NCI-H128 (cell line): Measurements from ENCODE around the gene GSKIP.

Experiments used
- DNase-seq: peaks from one replicate; lab custom pipeline; 2025; ENCODE audit not compliant: unreplicated experiment; lab: John Stamatoyannopoulos, UW

GSKIP gene

DNA sequence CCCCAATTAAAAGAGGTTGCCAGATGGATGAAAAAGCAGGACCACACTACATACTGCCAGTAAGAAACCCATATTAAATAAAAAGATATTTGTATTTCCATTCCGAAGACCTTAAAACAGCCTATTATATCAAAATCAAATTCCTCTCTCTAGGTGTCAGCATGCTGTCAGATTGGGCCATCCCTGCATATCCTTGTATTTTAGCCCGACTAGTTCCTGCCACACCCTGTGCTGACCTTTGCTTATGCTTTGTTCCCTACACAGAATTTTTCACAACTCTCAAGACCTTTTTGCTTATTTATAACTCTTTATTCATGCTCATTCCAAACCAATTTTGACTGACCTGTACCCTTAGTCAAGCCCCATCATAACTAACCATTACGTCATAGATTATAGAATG is 12.8 kb downstream of the GSKIP start:
- DNase-seq, result no peak

DNA sequence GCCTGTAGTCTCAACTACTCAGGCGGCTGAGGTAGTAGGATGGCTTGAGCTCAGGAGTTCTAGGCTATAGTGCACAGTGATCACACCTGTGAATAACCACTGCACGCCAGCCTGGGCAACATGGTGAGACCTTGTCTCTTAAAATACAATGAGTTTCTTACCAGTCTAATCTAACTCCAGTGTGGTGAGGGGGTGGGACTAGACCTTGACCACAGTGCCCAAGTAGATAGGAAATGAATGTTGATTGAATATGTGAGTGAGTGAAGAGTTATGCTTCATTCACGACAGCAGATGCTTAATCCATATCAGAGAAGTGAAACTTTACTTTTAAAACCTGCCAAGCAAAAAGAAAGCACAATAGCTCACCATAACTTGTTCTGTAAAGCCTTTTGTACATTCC is 17.4 kb downstream of the GSKIP start:
- no peak for DNase-seq

DNA sequence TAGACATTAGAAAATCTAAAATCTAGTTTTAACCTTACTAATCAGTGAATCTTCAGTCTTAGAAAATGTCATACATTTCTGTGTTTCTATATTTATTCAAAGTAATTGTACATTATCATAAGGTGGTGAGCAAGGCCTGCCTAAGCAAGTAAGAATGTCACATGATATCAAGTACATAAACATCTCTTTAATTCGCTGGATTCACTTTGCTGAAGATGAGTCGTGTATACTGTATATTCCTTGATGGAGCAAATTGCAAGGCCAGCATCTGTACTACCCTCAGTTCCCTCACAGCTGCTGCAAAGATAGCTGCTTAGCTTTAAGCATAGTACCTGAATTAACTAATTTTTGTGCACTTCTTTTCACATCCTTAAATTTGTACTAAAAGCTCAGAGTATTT is 20.1 kb downstream of the GSKIP start:
- DNase-seq, result no peak

DNA sequence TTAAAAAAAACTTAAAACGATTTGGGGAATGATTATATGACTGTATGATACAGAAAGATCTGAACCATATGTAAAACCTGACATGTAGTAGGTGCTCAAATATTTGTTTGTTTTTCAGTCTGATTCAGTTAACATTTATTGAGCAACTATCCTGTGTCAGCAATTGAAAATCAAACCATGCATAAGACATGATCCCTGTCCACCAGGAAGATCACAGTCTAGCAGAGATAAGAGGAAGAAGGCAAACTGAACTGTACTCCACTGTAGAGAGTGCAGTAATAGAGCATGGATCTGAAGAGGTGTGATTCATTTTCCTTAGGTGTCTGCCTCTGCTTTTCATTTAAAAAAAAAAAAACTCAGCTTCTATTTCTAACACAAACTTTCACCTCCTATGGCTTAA is 20.7 kb downstream of the GSKIP start:
- no peak for DNase-seq

DNA sequence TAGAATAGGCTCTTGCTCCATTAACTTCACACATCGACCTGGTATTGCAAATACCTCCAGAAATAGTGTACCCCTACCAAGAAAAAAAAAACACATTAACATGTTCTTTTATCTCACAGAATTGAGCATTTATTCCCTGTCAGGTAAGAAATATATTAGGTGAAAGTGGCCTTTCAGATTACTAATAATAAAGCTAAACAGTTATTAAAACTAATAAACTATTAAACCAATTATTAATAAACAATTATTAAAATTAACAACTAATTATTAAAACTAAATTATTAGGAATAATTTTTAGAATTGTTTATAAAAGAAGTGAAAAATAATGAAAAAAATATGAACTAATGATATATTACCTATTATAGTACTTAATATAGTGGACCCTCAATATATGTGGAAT is 21.4 kb downstream of the GSKIP start:
- no peak for DNase-seq

DNA sequence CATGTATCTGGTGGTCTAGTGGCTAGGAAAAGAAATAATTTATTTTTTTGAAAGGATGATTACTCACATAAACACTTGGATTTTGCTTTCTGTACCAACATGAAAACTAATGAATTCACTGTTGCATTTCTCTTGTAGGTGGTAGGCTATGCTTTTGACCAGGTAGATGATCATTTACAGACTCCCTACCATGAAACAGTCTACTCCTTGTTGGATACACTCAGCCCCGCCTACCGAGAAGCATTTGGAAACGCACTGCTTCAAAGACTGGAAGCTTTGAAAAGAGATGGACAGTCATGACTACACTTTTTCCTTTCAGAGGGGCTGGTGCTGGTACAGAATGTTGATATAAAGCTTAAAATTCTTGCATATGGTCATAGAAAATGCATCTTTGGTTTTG is 22.1 kb downstream of the GSKIP start:
- DNase-seq, result no peak

DNA sequence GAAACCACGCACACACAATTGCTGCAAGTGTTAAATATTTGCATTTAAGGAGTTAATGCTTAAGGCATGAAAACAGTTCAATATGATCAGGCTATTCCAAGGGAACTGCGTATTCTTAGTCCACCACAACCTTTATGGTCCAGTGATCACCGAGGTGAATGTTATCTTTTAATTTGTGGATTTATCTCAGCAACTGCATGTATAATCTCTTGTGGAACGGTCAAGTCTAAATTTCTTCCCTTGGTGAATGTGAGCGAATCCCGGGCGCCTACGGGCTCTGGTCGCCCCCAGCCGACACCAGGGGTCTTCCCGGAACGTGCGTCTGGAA is 27.6 kb downstream of the GSKIP start:
- DNase-seq, result no peak

DNA sequence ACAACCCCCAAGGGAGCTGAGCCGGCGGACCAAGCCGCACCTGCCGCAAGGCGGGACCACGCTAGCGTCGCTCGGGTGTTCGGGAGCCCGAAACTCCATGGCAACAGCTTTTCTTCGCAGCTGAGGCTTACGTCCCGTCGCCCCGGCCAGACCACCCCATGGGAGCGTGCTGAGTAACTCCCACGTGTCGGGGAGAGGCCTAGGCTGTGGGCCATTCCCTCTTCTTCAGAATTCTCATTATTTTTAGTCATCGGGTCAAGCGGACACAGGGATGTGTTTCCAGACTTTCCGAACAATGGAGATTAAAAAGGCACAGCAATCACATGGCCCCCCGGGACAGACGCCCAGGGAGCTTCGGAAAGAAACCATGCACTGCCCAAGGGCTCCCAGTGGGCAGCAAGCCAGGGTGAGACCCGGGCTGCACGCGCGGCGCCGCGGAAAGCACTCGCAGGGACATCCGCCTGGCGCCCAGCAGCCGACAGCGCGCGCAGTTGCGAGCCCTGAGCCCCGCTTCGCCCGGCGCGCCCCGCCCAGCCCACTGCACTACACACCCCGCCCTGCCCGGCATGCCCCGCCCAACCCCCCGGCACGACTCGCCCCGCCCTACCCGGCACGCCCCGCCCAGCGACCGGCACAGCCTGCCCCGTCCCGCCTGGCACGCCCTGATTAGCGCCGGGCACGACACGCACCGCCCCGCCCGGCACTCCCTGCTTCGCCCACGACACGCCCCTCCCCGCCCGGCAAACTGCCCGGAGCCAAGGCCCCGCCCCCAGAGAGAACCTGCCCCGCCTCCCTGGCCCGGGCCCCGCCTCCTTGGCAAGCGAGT is 28.2 kb downstream of the GSKIP start:
- peak; percentile 90 for DNase-seq

DNA sequence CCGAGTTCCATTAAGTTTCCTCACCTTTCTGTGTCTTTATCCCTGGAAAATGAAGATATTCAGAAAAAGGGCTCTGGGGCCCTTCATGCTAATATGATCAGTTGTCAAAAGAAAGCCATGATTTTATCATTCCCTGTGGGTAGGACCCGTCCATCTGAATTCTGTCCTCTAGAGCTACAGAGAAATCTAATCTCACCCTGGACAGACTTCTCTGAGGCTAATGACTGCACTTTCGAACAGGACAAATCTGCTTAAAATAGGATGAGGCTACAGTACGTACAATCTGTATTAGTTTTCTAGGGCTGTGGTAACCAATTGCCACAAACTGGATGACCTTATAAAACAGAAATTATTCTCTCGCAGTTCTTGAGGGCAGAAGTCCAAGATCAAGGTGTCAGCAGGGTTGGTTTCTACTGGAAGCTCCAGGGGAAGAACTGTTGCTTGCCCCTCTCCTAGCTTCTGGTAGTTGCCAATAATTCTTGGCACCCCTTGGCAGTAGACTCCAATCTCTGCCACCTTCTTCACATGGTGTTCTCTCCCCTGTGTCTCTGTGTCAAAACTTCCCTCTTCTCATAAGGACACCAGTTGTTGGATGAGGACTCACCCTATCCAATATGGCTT is 29.9 kb downstream of the GSKIP start:
- DNase-seq, result no peak

DNA sequence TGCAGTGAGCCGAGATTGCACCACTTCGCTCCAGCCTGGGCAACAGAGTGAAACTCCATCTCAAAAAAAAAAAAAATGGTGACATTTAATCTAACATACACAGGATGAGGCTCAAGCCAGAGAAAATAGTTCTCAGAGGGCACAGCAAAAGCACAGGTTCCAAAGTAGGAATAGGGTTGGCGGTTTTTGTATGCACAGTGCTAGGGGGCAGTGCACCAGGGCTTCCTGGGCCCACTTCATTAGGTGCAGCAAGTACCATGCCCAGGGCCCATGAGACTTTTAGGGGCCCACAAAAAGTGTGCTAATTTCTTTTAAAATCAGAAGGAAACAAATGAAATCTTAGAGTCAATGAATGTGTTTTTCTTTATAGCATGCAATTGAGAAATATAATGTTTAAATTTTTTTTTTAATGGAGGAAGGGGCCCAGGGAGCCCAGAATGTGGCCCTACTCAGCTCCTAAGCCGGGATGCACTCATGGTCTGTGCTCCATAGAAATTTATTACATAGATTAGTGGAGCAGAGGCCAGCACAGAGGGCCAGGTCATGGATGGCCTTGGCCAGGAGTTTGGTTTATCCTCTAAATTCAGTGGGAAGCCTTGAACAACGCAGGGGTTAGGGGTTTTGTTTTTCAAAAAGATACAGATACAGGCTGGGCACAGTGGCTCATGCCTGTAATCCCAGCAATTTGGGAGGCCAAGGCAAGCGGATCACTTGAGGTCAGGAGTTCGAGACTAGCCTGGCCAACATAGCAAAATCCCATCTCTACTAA is 30.9 kb downstream of the GSKIP start:
- no peak for DNase-seq

DNA sequence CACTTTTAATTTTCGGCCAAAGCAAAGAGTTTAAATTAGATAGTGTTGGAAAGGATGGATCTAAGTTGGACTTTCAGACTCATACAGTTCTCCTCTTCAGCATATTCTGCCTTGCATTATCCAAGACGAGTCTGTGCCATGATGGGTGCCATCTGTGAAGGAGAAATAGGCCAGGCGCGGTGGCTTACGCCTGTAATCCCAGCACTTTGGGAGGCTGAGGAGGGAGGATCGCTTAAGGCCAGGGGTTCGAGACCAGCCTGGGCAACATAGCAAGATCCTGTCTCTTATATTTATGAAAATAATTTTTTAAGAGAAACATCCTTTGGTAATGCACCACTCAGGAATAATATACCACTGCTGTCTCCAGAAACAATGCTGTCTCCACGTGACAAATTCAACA is 35.1 kb downstream of the GSKIP start:
- no peak for DNase-seq

DNA sequence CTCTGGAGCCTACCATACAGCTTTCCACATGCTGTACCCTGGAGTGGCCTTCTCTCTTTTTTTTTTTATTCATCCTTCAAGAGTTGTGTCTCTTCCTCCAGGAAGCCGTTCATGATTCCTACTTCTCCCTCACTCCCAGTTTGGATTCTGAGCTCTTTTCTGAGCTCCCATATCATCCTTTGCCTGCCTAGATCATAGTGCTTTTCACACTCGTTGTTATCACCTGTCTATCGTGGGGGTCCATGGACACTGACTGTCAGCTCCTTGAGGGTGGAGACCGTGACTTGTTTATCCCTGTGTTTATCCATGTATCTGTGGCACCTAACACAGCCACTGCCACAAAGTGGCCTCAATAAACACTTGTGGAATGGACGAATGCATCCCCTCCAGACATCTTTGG is 35.6 kb downstream of the GSKIP start:
- DNase-seq, result no peak

DNA sequence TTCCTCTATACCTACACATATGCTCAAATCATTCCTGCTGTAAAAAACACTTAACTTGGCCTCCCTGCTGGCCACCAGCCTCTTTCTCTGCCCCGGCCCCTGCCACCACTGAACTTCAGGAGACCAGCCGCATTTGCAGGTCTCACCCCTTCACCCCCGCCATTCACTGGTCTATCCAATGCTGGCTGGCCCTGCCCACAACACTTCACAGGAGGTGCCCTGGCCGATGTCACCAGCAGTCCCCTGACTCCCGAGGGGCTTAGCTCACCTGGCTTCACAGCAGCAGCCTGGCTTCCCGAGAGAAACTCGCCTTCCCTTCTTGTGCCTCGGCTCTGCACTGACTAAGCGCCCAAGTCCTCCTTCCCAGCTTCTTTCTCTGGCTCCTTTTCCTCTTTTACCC is 36.1 kb downstream of the GSKIP start:
- DNase-seq, result no peak

DNA sequence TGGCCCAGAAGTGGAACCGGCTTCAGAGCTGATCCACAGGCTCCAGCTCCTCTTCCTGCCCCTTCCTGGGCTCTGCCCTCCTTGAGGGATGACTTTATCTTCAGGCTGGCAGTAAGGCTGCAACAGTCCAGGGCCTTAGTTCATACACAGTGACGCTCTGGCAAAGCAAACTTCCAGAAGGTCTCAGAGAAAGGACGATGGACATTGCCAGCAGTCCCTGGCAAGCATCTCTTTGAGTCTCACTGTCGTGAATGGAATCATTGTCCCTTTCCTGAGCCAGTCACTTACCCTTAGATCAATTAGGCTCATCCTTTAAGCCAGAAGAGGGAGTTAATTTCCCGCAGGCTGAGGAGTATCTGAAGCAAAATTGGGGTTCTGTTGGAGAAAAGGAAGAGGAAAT is 37.2 kb downstream of the GSKIP start:
- DNase-seq, result no peak

DNA sequence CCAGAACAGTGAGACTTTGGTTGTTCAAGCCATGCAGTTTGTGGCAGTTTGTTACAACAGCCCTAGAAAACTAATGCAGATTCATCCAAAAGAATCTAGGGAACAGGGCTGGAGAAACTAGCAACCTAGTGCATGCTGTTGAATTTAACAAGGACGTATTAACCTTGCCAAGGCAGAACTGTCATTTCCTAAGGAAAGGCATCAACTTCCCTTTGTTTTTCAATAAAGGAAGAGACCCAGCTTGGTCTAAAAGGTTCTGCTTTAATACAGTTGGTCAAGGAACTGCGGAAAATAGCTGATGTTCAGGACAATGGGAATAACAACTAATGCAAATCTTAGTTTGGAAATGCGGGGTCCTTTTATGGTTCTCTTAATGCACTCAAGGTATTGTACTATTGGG is 40.1 kb downstream of the GSKIP start:
- no peak for DNase-seq

DNA sequence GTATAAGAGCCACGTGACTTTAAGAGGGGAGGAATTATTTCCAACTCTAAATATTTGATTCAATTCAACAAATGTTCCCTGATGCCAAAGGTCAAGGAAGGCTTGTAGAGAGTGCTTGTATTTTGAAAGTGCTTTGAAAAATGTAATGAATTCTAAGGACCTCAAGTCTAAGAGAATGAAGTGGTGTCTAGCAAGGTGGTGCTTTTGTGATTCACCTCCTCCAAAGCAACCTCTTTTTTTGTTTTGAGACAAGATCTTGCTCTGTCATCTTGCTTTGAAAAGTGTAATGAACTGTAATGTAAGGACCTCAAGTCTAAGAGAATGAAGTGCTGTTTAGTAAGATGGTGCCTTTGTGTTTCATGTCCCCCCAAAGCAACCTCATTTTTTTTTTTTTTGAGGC is 42.4 kb downstream of the GSKIP start:
- no peak for DNase-seq

DNA sequence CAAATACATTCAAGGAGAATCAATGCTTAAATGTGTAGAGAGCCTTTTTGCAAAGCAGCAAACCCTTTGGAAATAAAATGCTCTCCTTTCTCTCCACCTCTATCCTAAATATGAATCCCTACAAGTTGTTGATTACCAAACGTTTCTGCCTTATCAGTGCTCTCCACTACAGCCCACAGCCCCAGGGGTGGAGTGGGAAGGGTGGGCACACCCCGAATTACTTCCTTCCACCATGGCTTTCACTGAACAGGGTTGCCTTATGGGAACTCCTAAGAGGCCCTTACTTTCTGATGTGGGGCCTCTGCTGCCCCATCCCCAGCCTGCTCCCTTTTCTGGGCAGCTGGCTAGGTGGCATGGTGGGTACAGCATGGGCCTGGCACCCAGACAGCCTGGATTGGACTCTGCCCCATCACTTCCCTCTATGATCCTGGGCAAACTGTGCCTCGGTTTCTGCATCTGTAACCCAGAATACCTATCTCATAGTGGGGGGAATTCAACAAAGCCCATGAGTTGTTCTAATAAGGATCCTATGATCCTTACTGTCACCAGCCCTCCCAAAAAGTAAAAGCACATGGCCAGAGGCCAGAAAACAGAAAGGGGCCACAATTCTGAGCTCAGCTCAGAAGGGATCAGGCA is 44.7 kb downstream of the GSKIP start:
- DNase-seq, result no peak

DNA sequence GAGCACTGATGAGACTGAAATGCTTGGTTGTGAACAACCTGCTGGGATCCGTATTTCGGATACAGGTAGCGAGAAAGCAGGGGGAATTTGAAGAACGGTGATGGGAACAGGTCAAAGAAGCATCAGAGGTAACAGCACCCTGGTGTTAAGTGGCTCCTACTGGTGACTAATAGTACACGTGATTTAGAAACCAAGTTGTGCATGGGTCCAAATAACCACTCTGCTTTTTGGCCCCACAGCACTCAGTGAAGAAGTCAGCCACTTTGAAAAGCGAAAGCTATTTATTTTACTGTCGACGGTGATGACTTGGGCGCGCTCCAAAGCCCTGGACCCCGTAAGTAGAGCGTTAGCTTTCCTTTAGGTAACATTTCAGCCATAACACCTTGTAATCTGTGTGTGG is 45.3 kb downstream of the GSKIP start:
- DNase-seq, result no peak

DNA sequence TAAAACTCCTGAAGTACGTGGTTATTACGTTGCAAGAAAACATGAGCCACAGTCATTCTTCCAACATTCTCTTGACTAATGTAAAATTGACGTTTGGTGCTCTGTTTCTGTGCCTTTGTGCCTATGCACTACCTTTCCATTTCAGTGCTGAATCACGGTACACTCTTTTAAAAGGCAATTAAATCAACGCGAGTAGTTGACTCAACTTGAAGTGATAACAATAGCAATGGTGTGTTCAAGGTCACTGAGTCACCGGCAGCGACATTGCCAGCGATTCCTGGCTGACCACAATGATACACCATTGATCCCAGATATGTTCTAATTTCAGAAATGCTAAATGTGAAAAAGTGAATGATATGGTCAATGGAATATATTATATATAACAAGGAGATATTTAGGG is 46.4 kb downstream of the GSKIP start:
- DNase-seq, result no peak

DNA sequence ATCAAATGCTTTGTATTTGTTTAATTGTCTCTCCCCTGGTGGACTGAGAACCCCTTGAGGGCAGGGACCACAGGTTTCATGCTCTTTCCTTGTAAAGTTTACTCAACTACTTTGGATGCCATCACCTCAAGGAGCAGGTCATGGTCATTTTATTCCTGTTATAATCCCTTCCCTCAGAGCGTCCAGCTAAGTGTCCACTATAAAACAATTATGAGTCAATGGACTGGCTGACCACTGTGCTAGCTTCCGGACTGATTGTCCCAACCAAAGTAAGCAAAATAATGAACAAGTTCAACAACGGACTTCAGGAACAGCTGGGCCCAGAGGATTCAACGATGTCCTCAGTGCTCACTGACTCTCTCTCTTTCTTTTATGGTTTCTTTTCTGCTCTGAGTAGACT is 46.8 kb downstream of the GSKIP start:
- DNase-seq, result no peak

DNA sequence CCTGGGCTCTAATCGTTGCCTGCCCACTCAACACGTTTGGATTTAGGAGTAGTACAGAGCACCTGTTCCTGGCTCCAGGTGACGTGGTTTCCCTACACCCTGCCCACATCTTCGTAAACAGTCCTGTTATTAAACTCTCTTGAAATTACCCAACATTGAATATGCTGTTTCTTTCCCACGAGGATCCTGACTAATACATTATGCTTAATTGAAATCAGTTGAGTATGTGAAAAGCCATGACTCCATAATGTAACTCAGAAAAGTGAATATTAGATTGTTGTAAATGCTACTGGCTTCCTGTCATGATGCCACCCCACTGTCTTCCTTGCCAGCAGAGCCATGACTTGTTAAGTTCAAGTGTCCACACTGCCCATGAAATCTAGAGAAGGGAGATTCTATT is 50.2 kb downstream of the GSKIP start:
- no peak for DNase-seq

DNA sequence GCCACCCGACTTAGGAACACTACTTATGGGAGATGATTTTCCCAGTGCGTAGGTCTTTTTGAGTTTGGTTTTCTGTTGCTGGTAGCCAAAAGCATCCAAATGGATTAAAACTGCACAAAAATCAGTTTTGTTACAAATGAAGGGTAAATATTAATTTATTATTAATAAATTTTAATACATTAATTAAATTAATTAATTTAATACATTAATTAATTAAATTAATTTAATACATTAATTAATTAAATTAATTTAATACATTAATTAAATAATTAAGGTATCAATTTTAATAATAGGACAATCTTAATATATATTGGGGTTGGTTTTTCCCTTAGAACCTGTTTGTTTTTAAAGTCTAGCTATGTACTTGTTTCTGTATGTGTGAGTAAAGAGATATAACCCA is 52.2 kb downstream of the GSKIP start:
- DNase-seq, result no peak
